Adrenal gland (tissue), 5 donors: Measurements from ENCODE around the gene ZNF311.
A peak's percentile ranks its signal among the peaks of the same experiment; 100 is the strongest.

Experiments
- CTCF ChIP-seq, 6 experiments: fragments of 450-650 bp in 4 of 6; fragments of 200-600 bp in 2 of 6; sonication (generic) in 1 of 6; IDR thresholded peaks; 1 replicate in 5 of 6; 2 replicates in 1 of 6; pipeline versions ENCODE4 v1.5.1 to v1.8.0; 2016 to 2021; ENCODE audit warnings: antibody characterized with exemption in 6 of 6, mild to moderate bottlenecking in 2 of 6, moderate library complexity in 1 of 6
- POLR2A ChIP-seq, 2 donors: fragments of 450-650 bp; IDR thresholded peaks; one replicate each; pipeline ENCODE4 v1.6.1; 2017; ENCODE audit warnings: antibody characterized with exemption in 2 of 2, mild to moderate bottlenecking in 2 of 2, moderate library complexity in 1 of 2
- donor health status: DM: no; HTN: no; CAD: no.

GRCh38 chr6:28980852-28981430, 24.2 kb downstream of the ZNF311 start:
- peak; percentile 16 to 47 (median 33) for TF ChIP-seq CTCF (IDR thresholded peaks at IDR 0.05)
- TF ChIP-seq POLR2A (IDR thresholded peaks at IDR 0.05) = no peak
